Ascending aorta (tissue), 2 donors: Measurements from ENCODE around the gene ATP6V0C. TPM values are rescaled to one million over a fixed set of nuclear protein-coding genes. Genes with fewer than 3 reads are reported as not detected.

Source experiments
- DNase-seq, 2 donors: peaks; one replicate each; pipeline ENCODE4 v3.0.0-alpha.2; 2019; ENCODE audit warnings: low spot score in 2 of 2
- H3K27ac ChIP-seq, 2 donors: fragments of 200-600 bp; sonication (generic); one replicate each; pipeline ENCODE4 v1.5.1; 2016 to 2017; ENCODE audit warnings: mild to moderate bottlenecking in 1 of 2
- H3K27me3 ChIP-seq: fragments of 200-600 bp; sonication (generic); one replicate; pipeline ENCODE4 v1.5.1; 2017
- H3K36me3 ChIP-seq, 2 donors: fragments of 200-600 bp; sonication (generic); one replicate each; pipeline ENCODE4 v1.5.1; 2016
- H3K4me1 ChIP-seq, 2 donors: fragments of 200-600 bp; sonication (generic); one replicate each; pipeline ENCODE4 v1.5.1; 2016 to 2017; ENCODE audit warnings: mild to moderate bottlenecking in 1 of 2
- H3K4me3 ChIP-seq, 2 donors: fragments of 200-600 bp; sonication (generic); one replicate each; pipeline ENCODE4 v1.5.1; 2016 to 2017; ENCODE audit warnings: mild to moderate bottlenecking in 1 of 2
- H3K9me3 ChIP-seq, 2 donors: fragments of 200-600 bp; sonication (generic); one replicate each; pipeline ENCODE4 v1.5.1; 2016
- CTCF ChIP-seq, 3 experiments: fragments of 200-600 bp in 2 of 3; fragments of 450-650 bp in 1 of 3; sonication (generic) in 2 of 3; IDR thresholded peaks; one replicate each; pipeline ENCODE4 v1.5.1; 2016 to 2019; ENCODE audit warnings: antibody characterized with exemption in 3 of 3, mild to moderate bottlenecking in 1 of 3, moderate library complexity in 1 of 3
- intact Hi-C: fragments of 100-400 bp; cut with DNase I; formaldehyde crosslinking; loops from one replicate; pipeline ENCODE4 v1.15.1; 2023
- total RNA-seq: library from RNA; depleted of rRNA; stranded (reverse); fragments of >200 nt; gene quantifications from one replicate; pipeline ENCODE4 v1.1.0, GENCODE V29; 2016

Gene ATP6V0C
- total RNA-seq, 1 donor from 2014 or later: 91.9 TPM

- H3K9me3 ChIP-seq: no peaks in the 10 kb centered on the region
- no peaks in the 10 kb centered on the region for H3K27me3 ChIP-seq
- H3K27ac ChIP-seq: no peak overlapping the region
- H3K4me3 ChIP-seq: no peak overlapping the region
- H3K36me3 ChIP-seq: no peaks in the 10 kb centered on the region
- DNase-seq: no peak
- intact Hi-C loops: loop anchor here (5.0 kb wide), 1 partner anchor 73 kb away; the partner anchor contains the start of gene CCNF
- H3K4me1 ChIP-seq: peaks cover 12 to 30% of the 10 kb centered on the region in 2 donors
- TF ChIP-seq CTCF (IDR thresholded peaks at IDR 0.05): no peak
These were observed 13.3 kb upstream of the ATP6V0C start for GRCh38 chr16:2500430-2500917.

GRCh38 chr16:2500918-2501750, 12.6 kb upstream of the ATP6V0C start:
- Histone ChIP-seq H3K36me3 (no peaks in the 10 kb centered on the region), H3K27ac (no peak overlapping the region), H3K27me3 (no peaks in the 10 kb centered on the region), H3K4me1 (peaks cover 12 to 30% of the 10 kb centered on the region in 2 donors), H3K4me3 (peak overlapping the region in 1 of 2 donors; percentile 38), H3K9me3 (no peaks in the 10 kb centered on the region)
- peak in 1 of 2 donors; percentile 89 for DNase-seq
- intact Hi-C loops: loop anchor here (1.0 to 5.0 kb wide), 3 partner anchors 26 to 161 kb away; partner anchors contain the start of genes ABCA3, CCNF and TBC1D24
- TF ChIP-seq CTCF (IDR thresholded peaks at IDR 0.05): peak; percentile 94 to 99 (median 98)

DNA sequence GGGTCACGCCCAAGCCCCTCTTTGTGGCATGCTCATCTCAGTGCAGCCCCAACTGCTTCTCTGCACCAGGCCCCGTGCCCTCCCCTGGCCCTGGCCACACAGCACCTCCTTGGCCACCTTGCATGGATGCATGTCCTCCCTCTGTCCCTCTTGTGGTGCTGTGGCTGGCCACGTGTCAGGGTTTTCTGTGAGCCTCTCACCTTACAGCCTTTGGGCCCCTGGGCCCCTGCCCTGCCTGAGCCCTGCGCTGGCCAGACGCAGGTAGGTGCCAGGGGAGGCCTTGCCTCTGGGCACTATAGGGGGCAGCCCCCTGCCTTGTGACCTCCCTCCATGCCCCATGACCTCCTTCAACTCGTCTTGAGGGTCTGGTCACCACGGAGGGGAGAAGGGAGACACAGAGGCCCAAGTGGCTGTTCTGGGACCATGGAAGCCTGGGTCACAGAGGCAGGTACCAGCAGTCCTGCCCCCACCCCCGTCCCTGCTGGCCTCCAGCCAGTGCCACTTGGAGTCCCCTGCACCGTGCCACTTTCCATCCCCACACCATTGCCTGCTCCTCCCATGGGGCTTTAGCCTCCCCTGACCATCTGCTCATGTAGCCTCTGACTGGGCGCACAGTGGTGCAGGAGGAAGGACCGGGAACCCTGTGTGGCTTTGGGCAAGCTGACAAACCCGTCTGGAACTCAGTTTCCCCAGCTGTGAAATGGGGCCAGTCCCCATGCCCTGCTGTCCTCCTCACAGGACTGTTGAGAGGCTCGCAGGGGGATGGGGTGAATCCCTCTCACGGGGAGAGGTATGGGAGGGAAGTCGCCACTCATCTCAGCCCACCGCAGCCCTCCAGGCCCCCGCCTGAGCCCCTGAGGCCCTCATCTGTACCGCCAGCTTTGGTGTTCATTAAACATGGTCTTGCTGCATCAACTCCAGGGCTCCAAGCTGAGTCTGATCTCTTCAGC, 11.5 kb upstream of the ATP6V0C start:
- Histone ChIP-seq H3K4me3 (no peak overlapping the region), H3K4me1 (peaks cover 12 to 27% of the 10 kb centered on the region in 2 donors), H3K36me3 (no peaks in the 10 kb centered on the region), H3K27me3 (no peaks in the 10 kb centered on the region), H3K9me3 (no peaks in the 10 kb centered on the region), H3K27ac (no peak overlapping the region)
- DNase-seq: no peak
- TF ChIP-seq CTCF (IDR thresholded peaks at IDR 0.05): no peak
- intact Hi-C loops: loop anchor here (1.0 to 5.0 kb wide), 3 partner anchors 27 to 162 kb away; partner anchors contain the start of genes ABCA3, CCNF and TBC1D24

- no peaks in the 10 kb centered on the region for H3K27me3 ChIP-seq
- DNase-seq: no peak
- intact Hi-C loops: no loop called here
- no peaks in the 10 kb centered on the region for H3K36me3 ChIP-seq
- H3K4me3 ChIP-seq: no peak overlapping the region
- H3K4me1 ChIP-seq: peaks cover 0 to 7% of the 10 kb centered on the region in 2 donors
- TF ChIP-seq CTCF (IDR thresholded peaks at IDR 0.05): no peak
- no peaks in the 10 kb centered on the region for H3K9me3 ChIP-seq
- H3K27ac ChIP-seq: no peak overlapping the region
These were observed 8.1 kb upstream of the ATP6V0C start for GRCh38 chr16:2505695-2506094.

GRCh38 chr16:2507052-2507659, 6.6 kb upstream of the ATP6V0C start:
- Histone ChIP-seq H3K27me3 (no peaks in the 10 kb centered on the region), H3K9me3 (no peaks in the 10 kb centered on the region), H3K4me1 (no peaks in the 10 kb centered on the region), H3K27ac (peak overlapping the region in 1 of 2 donors; percentile 21), H3K36me3 (no peaks in the 10 kb centered on the region), H3K4me3 (no peak overlapping the region)
- intact Hi-C loops: no loop called here
- DNase-seq: no peak
- no peak for TF ChIP-seq CTCF (IDR thresholded peaks at IDR 0.05)
